GM21381 (cell line): ENCODE data around the gene C1orf232.

ENCODE experiments used
- ATAC-seq: cut with Tn5 transposase; IDR thresholded peaks from one replicate; pipeline ENCODE4 v1.9.1; 2021; ENCODE audit warnings: mild to moderate bottlenecking, moderate library complexity; ENCODE audit not compliant: unreplicated experiment

The C1orf232 gene

DNA sequence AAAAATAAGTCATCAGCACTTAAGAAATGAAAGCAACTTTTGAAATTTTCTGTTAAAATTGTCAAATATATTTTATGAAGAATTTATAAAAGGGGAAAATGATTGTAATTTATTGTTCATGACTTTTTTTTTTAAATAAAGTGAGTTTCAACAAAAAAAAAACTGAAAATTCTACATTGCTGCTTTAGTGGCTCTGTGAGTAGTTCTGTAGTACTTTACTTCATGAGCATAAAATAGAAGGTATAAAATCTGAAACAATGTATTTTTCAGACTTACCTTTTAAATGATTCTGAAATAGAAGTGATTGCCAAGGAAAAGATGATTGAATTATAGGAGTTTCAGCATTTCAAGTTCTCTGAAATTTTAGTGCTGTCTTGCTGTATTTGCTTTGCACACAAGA lies 43.4 kb downstream of the C1orf232 start:
- no peak for ATAC-seq

DNA sequence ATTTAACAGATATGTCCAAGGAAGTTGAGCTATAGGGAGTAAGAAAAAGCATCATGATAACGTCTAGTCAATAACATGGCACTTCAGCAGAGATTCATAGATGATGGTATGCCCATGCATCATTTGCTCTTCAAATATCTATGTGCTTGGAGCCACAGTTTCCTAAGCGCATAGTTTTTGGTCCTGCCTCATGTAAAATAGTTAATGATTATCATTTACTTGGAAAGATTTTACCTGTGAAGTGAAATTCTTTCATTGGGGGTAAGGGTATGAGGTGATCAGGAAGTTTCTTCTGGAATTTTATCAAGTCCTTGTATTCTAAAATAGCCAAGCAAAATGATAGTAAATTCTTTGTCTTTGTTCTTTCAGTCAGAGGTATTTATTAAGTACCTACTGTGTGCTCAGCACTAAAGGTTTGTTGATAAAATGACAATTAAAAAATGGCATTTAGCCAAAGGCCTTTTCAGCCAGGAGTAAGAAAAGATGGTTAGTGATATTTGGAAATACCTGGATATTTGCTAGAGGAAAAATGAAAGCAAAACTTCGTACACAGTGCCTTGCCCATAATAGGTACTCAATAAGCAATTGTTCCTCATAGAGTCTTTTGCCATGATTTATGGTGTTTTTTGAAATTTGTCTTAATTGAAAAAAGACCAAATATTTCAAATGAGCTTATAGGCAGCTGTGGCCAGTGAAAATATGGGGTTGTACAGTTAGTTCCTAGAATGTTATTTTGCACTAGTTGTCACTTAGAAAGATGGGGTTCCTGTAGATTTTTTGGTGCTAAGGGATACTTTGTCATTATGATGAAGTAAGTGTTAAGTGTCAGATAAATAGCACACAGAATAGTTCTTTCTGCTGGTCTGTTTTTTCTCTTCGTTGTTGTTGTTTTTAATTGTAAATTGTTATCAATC lies 44.1 kb downstream of the C1orf232 start:
- ATAC-seq, result no peak

DNA sequence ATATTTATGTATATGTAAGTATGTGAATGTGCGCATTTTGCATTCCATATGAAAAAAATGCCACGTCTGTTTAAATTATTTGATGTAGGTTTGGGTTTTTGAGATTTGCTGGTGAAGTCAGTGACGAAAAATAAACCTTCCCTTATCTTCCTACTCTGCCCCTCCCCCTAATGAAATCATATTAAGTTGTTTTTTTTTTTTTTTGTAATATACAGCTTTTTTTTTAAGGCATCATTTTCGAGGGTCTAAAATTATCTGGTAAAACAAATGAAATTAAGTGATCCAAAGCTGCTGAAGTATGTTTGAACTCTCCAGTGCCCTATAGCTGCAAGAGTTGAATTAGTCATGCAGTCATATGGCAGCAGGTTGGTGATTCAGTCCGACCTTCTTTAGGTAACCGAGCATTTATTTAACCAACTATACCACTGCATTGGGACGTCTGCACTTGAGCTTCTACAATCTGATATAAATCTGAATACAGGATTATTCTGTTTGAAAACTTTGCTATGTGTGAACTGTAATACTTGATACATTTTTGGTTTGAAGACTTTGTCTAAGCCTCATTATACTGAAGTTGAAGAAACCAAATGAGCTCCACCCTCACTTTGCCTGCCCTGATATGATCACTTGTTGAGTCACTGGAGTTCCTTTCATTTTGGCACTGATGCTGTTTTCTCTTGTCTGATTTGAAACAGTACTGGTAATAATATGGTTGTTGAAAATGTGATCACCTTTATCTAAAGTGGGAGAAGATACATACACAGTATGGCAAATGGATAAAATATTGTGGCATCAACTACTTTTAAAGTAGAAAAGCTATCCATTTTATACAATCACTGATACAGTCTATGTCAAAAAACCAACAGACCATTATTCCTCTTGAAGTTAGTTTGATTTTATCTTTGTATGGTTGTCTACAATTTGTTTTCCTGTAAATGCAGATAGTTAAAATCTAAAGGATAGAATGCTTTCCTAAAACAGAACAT lies 45.5 kb downstream of the C1orf232 start:
- ATAC-seq, result no peak

DNA sequence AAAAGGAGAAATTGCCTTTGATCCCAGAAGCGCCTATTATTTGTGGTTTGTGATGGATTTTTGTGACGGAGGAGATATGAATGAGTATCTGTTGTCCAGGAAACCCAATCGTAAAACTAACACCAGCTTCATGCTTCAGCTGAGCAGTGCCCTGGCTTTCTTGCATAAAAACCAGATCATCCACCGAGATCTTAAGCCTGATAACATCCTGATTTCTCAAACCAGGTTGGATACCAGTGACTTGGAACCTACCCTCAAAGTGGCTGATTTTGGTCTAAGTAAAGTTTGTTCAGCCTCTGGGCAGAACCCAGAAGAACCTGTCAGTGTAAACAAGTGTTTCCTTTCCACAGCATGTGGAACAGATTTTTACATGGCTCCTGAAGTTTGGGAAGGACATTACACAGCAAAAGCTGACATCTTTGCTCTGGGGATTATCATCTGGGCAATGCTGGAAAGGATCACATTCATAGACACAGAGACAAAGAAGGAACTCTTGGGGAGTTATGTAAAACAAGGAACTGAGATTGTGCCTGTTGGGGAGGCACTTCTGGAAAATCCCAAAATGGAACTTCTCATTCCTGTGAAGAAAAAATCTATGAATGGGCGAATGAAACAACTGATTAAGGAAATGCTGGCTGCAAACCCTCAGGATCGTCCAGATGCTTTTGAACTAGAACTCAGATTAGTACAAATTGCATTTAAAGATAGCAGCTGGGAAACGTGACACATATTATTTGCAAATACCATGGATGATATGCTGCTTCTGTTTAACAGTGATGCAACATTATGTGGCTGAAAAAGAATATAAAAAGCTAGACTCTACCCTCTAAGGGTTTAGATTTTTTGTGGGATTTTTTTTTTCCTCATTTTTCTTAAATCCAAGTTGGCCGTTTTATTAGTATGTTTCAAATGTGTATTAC lies 46.6 kb downstream of the C1orf232 start:
- no peak for ATAC-seq

DNA sequence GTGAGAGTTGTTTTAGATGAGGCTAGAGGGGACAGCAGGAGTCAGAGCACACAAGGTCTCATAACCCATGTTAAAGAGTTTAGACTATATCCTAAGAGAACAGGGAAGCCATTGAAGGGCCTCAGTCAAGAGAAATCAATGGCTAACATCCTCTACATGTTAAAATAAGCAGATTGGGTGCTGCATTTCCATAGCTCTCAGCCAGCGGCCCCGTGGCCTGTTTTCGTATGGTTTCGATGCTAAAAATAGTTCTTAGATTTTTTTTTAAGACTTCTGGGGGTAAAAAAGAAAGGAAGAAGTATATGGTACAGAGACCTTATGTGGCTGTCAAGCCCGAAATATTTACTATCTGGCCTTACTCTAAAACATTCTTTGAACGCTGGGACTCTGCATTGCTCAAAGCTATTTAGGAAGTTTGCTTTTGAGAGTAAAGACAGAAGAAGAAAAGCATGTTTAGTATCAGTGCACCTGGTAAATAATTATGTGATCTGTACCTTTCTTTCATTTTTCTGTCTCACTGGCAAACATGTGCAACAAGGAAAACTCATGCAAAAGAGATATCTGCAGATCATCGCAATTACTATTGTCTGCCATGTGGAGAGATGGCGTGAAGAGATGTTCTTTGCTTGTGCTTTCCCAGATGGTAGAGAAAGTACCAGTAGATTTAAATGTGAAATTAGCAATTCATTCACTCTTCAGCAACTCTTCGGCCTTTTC lies 48.7 kb downstream of the C1orf232 start:
- ATAC-seq, result no peak

DNA sequence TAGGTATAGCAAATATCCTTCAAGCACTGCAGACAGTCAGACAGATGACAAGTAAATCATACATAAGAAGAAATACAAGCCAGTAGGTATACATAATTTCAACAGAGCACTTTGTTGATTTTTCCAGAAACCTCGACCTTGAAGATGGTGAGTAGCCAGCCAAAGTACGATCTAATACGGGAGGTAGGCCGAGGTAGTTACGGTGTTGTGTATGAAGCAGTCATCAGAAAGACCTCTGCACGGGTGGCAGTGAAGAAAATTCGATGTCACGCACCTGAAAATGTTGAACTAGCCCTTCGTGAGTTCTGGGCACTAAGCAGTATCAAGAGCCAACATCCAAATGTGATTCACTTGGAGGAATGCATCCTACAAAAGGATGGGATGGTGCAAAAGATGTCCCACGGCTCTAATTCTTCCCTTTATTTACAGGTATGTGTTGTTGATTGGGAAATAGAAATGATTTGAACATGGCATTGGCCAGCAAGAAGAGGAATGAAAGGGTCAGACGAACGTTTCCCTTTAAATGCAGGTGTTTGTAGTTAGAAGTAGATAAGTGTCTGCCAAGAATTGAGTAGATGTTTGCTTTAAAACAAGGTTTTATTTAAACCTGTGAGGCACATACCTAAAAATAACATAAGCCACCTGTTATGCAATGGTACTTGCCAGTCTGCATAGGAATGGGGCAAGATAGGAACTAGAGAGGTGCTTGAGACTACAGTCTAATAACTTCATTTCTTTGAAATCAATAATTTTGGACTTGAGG lies 54.4 kb downstream of the C1orf232 start:
- ATAC-seq, result no peak
